HUES64 (cell line): Measurements from ENCODE around the gene HPSE2.

ENCODE experiments used
- H3K27ac ChIP-seq: 2 replicates; pipeline ENCODE4 v1.7.0; 2013; ENCODE audit warnings: low read depth, low read length, inconsistent platforms
- H3K27me3 ChIP-seq: 2 replicates; pipeline ENCODE4 v1.6.1; 2013; ENCODE audit warnings: mild to moderate bottlenecking, low read length; ENCODE audit not compliant: insufficient read depth
- H3K36me3 ChIP-seq: 2 replicates; pipeline ENCODE4 v1.6.1; 2013; ENCODE audit warnings: mild to moderate bottlenecking, low read length; ENCODE audit not compliant: insufficient read depth
- H3K4me1 ChIP-seq: 2 replicates; pipeline ENCODE4 v1.6.1; 2013; ENCODE audit warnings: mild to moderate bottlenecking, low read length, moderate library complexity; ENCODE audit not compliant: insufficient read depth
- H3K4me3 ChIP-seq: 2 replicates; pipeline ENCODE4 v1.5.1; 2013; ENCODE audit warnings: mild to moderate bottlenecking, low read length, moderate library complexity
- H3K9ac ChIP-seq: 2 replicates; pipeline ENCODE4 v1.6.1; 2013; ENCODE audit warnings: mild to moderate bottlenecking, low read depth, low read length
- H3K9me3 ChIP-seq: 2 replicates; pipeline ENCODE4 v1.6.1; 2013; ENCODE audit warnings: low read depth, low read length; ENCODE audit not compliant: insufficient read depth
- WGBS: fragments of 150-250, 120-280 bp; methylation state at CpG from one replicate; pipeline ENCODE4 v1.1.7; 2013; ENCODE audit warnings: missing lambda C conversion rate; 5-methylcytosine and 5-hydroxymethylcytosine counted together

The HPSE2 gene

GRCh38 chr10:98410135-98410743 lies 825.4 kb downstream of the HPSE2 start:
- Histone ChIP-seq H3K27ac (no peak overlapping the region), H3K36me3 (no peaks in the 10 kb centered on the region), H3K4me3 (no peak overlapping the region), H3K9ac (no peak overlapping the region), H3K4me1 (peaks cover 1% of the 10 kb centered on the region; the same call in 1 of the 2 replicates), H3K27me3 (no peaks in the 10 kb centered on the region), H3K9me3 (no peaks in the 10 kb centered on the region)
- WGBS = 91% methylated on average over 4 of the region's 4 CpGs

DNA sequence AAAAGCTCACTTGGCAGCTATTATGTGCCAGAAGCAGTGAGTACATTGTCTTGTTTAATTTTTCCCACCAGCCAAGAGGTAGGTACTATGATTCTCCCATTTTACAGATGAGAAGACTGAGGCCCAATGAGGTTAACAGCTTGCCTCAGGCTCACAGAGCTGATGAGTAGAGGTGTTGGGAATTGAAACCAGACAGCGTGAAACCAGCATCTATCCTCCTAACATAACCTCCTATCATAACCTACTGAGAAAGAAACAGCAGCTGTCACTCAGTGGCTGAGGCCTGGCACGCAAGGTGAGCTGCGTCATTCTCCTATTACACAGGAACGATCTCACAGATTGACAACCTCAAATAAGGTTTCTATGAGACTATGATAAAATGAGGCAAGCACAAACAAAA lies 826.9 kb downstream of the HPSE2 start:
- Histone ChIP-seq H3K36me3 (no peaks in the 10 kb centered on the region), H3K9me3 (no peaks in the 10 kb centered on the region), H3K4me3 (no peak overlapping the region), H3K27me3 (no peaks in the 10 kb centered on the region), H3K27ac (no peak overlapping the region), H3K4me1 (no peaks in the 10 kb centered on the region), H3K9ac (no peak overlapping the region)
- 93% methylated on average over 4 of the region's 4 CpGs for WGBS

GRCh38 chr10:98407744-98408241 lies 827.9 kb downstream of the HPSE2 start:
- Histone ChIP-seq H3K9ac (no peak overlapping the region), H3K27me3 (no peaks in the 10 kb centered on the region), H3K4me1 (no peaks in the 10 kb centered on the region), H3K36me3 (no peaks in the 10 kb centered on the region), H3K9me3 (no peaks in the 10 kb centered on the region), H3K27ac (no peak overlapping the region), H3K4me3 (no peak overlapping the region)
- WGBS = 92% methylated on average over 18 of the region's 18 CpGs
